UCSD-AML1 (cell line): ENCODE measurements around the gene TCF25.
A peak's percentile ranks its signal among the peaks of the same experiment; 100 is the strongest.
"Not testable (repeated sequence)": the region's sequence is repeated elsewhere in the genome, so short reads cannot be mapped to it uniquely, and the experiment has no call there.

Experiments
- DNase-seq: peaks from one replicate; lab custom pipeline; 2025; ENCODE audit not compliant: unreplicated experiment; lab: John Stamatoyannopoulos, UW

Gene TCF25

GRCh38 chr16:89918453-89919347, 45.3 kb downstream of the TCF25 start, which contains the start of gene MC1R:
TSS of gene MC1R (plus strand) at chr16:89918862. CDS start at chr16:89919259, 397 bp downstream.
- peak; percentile 54 for DNase-seq

GRCh38 chr16:89919535-89920406, 46.4 kb downstream of the TCF25 start:
- no peak for DNase-seq

- no peak for DNase-seq
These were observed 47.3 kb downstream of the TCF25 start for GRCh38 chr16:89920723-89921122.

GRCh38 chr16:89921131-89921701, 47.8 kb downstream of the TCF25 start:
- no peak for DNase-seq

- DNase-seq, result peak; percentile 84
These were observed 48.5 kb downstream of the TCF25 start for GRCh38 chr16:89921702-89922476.

- DNase-seq, result no peak
These were observed 49.1 kb downstream of the TCF25 start for GRCh38 chr16:89922477-89922883.

GRCh38 chr16:89922884-89923639, 49.7 kb downstream of the TCF25 start, which contains the start of gene TUBB3:
TSS of gene TUBB3 (plus strand) at chr16:89923342. CDS start at chr16:89923402, 60 bp downstream.
- DNase-seq, result peak; percentile 71

- no peak for DNase-seq
These were observed 50.4 kb downstream of the TCF25 start for GRCh38 chr16:89923640-89924296.

- peak; percentile 25 for DNase-seq
These were observed 51.0 kb downstream of the TCF25 start for GRCh38 chr16:89924297-89924924.

GRCh38 chr16:89924925-89925307, 51.5 kb downstream of the TCF25 start:
- DNase-seq, result no peak

GRCh38 chr16:89925596-89926079, 52.2 kb downstream of the TCF25 start:
- no peak for DNase-seq

GRCh38 chr16:89931305-89931896, 58.0 kb downstream of the TCF25 start:
- no peak for DNase-seq

- no peak for DNase-seq
These were observed 58.6 kb downstream of the TCF25 start for GRCh38 chr16:89931964-89932363.

- not testable (repeated sequence) for DNase-seq
These were observed 60.6 kb downstream of the TCF25 start for GRCh38 chr16:89934019-89934418.

GRCh38 chr16:89934611-89935553, 61.5 kb downstream of the TCF25 start:
- DNase-seq, result no peak

- DNase-seq, result not testable (repeated sequence)
These were observed 62.2 kb downstream of the TCF25 start for GRCh38 chr16:89935620-89936019.

- DNase-seq, result no peak
These were observed 62.6 kb downstream of the TCF25 start for GRCh38 chr16:89936034-89936433.
